Coronary artery (tissue), 2 donors: ENCODE data around the gene LMBR1.

ENCODE experiments used
- DNase-seq: peaks from one replicate; pipeline ENCODE4 v3.0.0-alpha.2; 2017; ENCODE audit warnings: low spot score
- H3K27ac ChIP-seq, 2 donors: fragments of 200-600 bp; sonication (generic); one replicate each; pipeline ENCODE4 v1.5.1; 2016 to 2019
- H3K4me3 ChIP-seq: fragments of 200-600 bp; sonication (generic); 2 replicates; pipeline ENCODE4 v1.5.1; 2016; ENCODE audit warnings: mild to moderate bottlenecking, moderate library complexity
- TF ChIP-seq, protein P1 (sequence below): fragments of 200-600 bp; sonication (generic); IDR thresholded peaks from one replicate; pipeline ENCODE4 v1.5.1; 2019; ENCODE audit warnings: antibody characterized with exemption

Gene LMBR1

DNA sequence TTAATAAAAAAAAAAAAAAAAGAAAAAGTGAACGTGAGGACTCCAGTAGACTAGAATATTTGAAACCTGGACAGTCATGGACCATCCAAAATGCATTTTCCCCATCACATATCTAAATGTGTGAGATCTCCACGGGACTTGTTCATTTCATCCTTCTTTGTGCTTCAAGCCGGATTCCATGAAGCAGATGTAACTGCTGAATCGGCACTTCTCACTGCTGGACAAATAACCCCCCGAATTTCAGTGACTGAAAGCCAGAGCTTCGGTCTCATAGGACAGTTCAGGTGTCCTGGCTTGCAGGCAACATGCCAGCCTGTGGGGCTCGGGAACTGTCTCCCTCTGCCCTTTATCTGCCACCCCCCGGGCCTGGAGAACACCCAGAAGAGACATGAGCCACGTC, 219.1 kb downstream of the LMBR1 start:
- H3K27ac ChIP-seq, result no peak overlapping the region
- TF ChIP-seq, protein P1, sequence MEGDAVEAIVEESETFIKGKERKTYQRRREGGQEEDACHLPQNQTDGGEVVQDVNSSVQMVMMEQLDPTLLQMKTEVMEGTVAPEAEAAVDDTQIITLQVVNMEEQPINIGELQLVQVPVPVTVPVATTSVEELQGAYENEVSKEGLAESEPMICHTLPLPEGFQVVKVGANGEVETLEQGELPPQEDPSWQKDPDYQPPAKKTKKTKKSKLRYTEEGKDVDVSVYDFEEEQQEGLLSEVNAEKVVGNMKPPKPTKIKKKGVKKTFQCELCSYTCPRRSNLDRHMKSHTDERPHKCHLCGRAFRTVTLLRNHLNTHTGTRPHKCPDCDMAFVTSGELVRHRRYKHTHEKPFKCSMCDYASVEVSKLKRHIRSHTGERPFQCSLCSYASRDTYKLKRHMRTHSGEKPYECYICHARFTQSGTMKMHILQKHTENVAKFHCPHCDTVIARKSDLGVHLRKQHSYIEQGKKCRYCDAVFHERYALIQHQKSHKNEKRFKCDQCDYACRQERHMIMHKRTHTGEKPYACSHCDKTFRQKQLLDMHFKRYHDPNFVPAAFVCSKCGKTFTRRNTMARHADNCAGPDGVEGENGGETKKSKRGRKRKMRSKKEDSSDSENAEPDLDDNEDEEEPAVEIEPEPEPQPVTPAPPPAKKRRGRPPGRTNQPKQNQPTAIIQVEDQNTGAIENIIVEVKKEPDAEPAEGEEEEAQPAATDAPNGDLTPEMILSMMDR, result no peak
- no peak for DNase-seq
- H3K4me3 ChIP-seq, result no peak overlapping the region

DNA sequence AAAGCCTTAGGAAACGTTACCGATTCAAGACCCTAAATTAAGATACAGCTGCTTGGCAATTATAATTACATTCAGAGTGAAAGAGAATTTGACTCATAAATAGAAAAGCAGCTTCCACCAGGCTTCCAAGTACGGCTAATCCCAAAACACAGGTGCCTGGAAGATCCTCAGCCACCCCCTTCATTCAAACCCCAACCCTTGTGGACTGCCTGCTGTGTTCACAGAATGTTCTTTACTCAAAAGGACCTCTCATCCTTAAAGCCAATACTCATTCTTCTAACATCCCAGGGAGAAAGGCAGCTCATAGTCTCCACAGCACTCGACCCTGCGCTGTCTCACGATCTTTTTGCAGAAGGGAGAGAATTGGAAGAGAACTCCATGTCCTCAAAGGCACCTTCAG, 219.5 kb downstream of the LMBR1 start:
- Histone ChIP-seq H3K27ac (no peak overlapping the region), H3K4me3 (no peak overlapping the region)
- TF ChIP-seq, protein P1, result no peak
- no peak for DNase-seq

DNA sequence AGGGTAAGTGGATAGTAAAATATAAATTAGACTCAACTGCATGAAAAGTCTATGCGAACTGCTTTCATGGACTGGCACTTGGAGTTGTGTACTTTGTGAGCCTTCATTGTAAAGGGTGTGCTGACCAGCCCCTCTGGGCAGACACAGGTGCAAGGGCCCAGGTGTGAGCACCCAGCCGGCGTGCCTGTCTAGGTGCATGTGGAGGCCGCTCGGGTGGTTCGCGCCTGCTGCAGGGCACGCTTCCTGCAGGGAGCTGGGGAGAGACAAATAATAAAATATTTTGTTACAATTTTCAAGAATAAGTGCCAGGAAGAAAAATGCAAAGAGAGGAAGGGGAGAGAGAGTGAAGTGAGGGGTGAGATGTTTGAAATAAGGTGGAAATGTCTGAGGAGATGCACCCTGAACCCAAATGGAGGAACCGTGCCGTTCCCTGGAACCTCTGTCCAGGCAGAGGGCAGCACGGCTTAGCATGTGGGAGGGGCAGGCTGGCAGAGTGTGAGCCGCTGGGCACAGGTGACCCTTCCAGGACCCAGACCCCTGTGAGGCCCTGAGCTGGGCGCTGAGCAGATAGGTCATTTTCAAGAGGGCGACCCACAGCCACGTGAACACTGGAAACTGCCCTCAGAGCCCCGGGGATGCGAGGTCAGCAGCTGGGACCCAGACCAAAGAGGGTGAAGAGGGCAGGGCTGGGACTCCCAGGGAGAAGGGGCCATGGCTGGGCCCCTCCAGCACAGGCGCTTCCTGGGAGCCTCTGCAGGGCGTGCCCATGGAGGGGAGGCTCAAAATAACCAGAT, 223.8 kb downstream of the LMBR1 start:
- TF ChIP-seq, protein P1, result no peak
- H3K4me3 ChIP-seq, result no peak overlapping the region
- H3K27ac ChIP-seq, result no peak overlapping the region
- no peak for DNase-seq

DNA sequence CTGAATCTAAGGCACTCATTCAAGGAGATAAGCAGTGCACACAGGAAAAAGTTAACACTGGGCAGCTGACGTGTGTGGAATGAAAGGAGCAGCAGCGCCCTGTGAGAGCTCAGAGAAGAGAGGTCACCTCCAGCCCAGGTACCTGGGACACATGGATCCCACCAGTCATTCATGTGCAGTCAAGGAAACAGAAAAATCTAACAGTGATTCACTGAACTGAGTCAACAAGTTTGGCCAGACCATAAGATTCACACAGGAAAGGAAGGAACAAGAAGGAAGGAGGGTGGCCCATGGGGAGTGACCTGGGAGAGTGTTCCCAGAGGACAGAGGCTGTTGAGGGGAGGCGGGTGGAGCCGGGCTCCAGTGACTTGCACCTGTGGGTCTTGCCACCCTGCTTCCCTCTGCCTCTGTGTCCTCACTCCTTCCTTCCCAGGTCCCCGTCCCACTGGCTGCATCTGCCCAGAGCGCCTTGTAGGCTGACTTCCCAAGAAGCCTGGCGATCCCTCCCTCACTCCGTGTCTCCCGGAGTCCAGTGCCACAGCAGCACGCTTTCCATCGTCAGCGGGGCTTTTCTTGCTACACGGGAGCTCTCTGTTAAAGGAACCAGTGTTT, 224.7 kb downstream of the LMBR1 start:
- DNase-seq, result no peak
- Histone ChIP-seq H3K27ac (no peak overlapping the region), H3K4me3 (no peak overlapping the region)
- TF ChIP-seq, protein P1, result no peak

DNA sequence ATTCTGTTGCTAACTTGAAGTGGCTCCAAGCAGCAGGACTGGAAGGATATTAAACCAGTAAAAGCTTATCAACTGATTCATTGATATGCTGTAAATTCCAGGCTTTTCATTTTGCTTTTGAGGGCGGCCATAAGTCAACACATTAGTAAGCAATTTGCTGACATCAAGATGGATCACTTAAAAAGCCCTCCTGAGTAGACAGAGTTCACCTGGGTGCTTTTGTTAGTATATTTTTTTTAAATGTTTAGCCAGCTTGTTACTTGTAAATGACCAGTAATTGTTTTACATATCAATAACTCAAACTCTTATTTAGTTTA, 225.9 kb downstream of the LMBR1 start:
- TF ChIP-seq, protein P1, result no peak
- Histone ChIP-seq H3K4me3 (no peak overlapping the region), H3K27ac (no peak overlapping the region)
- DNase-seq, result no peak

DNA sequence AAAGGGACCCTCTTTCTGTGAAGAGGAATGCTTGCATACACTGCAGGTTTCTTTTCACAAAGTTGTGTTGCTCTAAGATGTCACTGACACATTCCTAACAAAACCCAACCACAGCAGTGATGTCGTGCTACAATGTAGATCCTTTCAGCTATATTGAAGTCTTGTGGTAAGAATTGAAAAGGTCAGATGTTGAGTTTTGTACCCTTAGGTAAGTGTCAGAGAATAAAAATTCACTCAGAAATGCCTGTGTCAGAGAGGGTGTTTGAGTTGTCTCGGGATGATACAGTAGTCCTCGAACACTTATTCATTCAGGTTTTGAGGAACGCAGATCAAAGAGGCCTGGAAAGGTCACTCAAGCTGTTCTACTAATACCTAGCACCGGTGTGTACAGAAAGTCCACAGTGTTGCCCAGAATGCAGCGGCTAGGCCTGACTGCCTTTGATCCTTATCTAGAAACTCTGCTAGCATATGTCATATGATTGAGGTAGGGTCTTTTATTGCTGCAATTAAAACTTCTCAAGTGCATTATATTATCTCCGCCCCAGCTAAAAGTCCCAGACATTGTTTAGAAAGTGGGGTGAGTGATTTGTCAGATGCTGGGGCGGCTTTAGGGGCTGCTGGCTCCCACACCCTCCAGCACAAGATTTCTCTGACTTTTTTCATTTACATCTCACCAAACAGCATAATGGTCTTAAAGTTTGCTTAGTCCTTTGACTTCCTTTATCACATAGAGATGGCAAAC, 226.4 kb downstream of the LMBR1 start:
- no peak overlapping the region for H3K27ac ChIP-seq
- no peak for DNase-seq
- TF ChIP-seq, protein P1, result no peak
- H3K4me3 ChIP-seq, result no peak overlapping the region

DNA sequence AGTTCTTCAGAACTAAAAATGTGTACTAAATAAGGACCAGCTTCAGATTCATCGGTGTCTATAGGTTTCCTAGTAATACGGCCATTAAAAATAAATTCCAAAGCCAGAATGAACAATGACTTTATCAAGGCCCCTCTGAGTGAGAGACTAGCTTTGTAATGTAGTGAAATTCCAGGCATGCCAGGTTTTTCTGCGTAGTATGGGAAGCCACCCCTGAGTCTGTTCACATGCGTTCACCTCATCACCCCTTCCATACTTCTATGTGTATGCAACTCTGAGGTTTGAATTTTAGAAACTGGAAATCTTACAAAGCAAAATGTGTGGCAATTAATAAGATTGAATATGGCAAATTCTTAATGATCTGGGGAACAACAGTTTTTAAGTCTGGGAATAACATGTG, 227.9 kb downstream of the LMBR1 start:
- TF ChIP-seq, protein P1, result no peak

More for the DNA sequence above, 227.9 kb downstream of the LMBR1 start:
- Histone ChIP-seq H3K27ac (no peak overlapping the region), H3K4me3 (no peak overlapping the region)
- DNase-seq, result no peak
